HTERT RPE-1 (cell line): ENCODE measurements around the gene RAB2B.
"Not testable (repeated sequence)": the region's sequence is repeated elsewhere in the genome, so short reads cannot be mapped to it uniquely, and the experiment has no call there.

Experiments used
- in situ Hi-C: fragments of 300-500 bp; cut with MboI; formaldehyde crosslinking; loops from 4 replicates; pipeline ENCODE4 v1.14.3; 2020; ENCODE audit warnings: low sequenced_read_pairs

RAB2B gene

DNA sequence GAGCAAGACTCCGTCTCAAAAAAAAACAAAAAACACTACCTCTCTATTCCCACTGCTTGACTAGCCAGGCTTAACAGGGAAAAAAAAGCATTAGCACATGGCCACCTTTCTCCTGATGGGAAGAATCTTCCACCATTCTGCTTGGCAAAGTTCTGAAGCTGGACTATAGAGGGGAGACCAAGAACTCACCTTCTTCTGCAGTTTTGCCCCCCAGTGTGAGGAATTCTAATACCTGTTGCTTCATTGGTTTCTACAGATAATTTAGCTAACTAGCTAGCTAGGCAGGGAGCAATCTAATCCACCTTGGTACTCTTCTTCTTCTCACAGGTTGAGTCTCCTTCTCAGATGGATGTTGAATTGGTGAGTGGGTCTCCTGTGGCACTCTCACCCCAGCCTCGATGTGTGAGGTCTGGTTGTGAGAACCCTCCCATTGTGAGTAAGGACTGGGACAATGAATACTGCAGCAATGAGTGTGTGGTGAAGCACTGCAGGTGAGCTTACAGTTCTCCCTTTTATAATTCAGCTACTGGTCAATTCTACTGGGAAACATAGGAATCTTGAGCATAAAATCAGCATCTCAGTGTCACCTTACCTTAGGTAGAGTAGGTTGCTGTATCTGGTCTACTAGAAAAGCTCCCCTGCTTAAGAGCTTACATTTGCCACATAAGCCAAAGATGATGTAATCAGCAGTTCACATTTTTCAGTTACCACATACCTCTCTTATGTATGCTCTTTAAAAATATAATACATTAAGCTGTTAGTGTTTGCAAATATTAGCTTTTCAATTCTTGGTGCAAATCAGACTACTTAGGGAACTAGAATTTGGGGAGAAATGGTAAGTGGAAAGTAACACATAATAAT is 18.4 kb upstream of the RAB2B start:
- in situ Hi-C loops: no loop called here

DNA sequence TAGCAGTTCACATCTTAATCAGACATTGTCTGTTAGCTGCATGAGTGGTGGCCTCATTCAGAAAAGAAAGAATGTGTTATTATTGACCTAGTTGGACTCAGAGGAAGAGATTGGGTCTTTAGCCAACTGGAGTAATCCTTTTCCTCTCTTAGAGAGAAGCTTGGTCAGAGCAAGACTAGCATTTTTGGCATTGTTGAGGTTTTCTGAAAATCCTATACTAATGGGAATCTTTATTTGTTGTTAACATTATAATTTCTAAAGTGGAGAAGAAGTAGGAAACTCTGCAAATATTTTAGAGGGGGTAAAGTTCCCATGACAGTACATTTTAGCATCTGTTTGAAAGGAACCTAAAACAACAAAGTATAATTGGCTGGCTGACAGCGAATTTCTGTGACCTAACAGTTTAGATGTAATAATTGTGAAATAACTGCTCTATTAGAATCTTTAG is 9.9 kb upstream of the RAB2B start:
- in situ Hi-C loops: no loop called here

DNA sequence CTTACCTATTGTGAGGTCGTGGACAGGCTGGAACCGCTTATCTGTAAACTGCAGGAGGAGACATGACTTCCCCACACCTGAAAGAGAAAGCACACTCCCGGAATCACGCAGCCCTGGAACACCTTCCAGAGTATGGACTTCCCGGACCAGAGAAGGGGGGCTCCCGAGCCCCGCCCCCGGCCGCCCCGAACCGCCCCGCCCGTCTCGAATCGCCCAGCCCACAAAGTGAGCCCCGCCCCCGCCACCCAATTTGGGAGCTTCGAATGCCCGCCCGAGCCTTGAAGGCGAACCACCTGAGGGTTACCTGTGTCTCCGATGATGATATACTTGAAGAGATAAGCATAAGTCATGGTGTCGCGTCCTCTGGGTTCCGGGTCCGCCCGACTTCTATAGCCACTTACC is 235 bp downstream of the RAB2B start:
- in situ Hi-C loops: no loop called here

DNA sequence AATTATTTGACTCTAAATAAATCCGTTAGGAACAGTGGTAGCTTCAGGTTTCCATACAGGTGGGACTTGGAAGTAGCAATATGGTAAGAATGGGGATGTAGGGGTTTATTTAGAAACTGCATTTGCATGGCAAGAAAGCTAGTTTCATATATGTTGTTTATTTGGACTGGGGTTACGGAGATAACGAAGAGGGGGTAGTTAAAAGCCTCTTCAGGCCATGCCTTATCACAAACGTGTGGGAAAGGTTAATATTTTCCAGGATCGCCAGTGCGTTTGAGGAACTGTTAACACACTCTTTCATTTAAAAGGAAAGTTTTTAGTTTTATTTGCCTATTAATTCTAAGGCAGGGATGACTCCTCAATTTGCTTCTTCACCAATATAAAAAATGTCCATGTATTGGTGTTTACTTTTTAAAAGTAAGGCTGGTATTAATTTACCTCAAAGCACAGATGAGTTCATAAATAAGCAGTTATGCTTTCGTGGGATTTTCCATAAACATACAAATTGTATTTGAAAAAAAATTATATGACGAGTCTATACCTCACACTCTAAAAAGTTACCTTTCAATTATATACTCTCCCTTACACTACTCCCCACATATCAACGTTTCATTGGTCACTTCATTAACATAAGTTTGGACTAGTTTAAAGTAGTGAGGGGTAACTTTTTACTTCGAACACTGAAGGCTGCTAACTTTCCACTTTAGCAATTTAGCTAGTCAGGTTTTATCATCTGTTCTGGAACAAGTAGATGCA is 814 bp downstream of the RAB2B start:
- in situ Hi-C loops: no loop called here

DNA sequence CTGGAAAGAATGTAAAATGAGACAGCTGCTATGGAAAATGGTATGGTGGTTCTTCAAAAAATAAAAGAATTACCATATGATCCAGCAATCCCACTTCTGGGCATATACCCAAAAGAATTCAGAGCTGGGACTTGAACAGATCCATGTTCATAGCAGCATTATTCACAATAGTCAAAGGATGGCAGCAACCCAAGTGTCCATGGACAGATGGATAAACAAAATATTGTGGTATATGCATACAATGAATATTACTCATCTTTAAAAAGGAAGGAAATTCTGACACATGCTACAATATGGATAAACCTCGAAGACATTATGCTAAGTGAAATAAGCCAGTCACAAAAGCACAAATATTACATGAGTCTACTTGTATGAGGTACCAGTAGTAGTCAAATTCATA is 9.1 kb downstream of the RAB2B start:
- in situ Hi-C loops: no loop called here

DNA sequence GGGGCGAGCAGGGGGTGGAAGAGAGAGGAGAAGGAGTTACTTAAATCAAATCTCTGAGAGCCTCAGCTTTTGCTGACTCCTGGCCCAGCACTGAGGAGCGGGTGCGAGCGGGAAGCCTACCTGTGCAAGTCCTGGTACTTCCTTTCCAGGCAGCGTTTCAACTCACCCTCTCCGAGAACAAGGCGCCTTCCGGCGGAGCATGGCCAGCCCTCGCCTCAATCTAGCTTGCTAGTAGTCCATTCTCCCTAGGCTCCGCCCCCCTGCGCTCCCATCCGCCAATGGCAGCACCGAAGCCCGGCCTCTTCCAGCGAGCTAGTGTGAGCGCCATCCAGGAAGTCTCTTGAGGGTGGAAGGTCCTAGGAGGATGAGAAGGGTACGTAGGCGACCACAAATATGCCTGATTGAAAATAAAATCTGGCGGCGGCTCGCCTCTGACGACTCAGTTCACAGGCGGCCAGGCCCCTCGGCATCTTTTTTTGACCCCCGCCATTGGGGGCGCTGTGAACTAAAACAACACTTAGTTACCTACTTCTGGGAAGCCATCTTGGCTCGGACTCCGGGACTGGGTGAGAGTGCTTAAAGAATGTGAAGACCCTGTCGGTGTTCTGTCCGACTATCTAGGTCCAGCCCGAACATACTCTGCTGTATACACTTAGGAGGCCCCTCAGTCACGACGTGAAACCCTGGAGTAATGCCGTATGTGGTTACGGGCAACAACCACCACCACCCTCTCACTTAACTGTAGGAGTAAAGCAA is 20.7 kb downstream of the RAB2B start, which contains the start of gene CHD8:
Gene CHD8 (minus strand): TSS at position 212 of the 756 bp plus-strand sequence. CDS start 24,480 bp downstream, outside the sequence.
- in situ Hi-C loops: no loop called here

DNA sequence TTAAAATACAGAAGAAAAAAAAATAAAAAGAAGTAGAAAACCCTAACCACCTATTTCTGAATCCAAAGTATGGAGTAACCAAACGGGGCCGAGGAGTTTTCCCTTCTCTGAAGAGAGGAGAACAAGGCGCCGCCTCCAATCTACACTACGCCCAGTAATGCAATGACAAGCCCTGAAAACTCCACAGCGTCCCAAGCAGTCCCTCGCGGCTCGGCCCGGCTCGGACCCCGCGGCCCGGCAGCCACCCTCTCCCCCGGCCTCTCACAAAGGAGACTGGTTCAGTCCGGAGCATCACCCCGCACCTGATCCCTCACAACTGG is 21.2 kb downstream of the RAB2B start:
- in situ Hi-C loops: no loop called here

DNA sequence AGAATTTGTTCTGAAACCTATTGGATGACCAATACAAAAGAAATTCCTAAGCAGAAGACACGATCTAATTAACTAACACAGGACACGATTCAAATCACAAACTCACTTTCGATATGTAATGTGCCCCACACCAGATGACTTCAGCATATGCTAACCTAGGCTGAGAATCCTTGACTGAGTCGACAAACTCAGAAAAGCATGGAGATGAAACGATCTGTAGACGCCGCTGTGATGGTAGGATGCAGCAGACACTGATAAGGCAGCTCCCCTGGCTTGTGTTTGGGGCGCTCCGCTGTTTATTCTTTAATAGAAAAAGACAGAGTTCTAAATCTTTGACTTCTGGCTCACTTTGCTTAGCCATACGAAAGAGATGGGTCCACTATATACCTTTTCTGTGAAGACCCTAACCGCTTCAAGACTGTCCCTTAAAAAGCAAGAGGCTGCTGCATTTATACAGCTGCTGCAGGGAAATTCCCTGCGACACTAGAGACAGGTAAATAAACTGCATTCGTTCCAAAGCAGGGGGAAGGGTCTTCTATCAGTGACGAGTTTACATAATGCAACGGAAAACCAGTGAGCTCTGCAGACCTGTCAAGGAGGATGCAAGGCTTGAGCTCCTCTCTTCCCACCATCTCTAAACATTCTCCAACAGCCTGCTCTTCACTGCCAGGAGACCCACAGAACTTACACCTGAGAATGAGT is 21.8 kb downstream of the RAB2B start:
- in situ Hi-C loops: no loop called here

DNA sequence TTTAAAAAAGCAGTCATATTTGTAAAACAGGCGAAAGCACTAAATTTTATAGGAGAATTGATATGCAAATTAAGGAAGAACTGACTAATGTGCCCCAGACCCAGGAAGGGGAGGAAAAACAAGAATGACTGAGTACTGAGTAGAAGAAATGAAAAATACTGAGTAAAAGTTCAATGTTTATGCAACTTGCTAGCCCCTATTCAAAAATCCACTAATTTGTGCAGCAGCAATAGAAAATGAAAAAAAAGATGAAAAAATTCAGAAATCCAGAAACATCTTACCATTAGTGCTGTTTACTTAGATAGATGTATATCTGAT is 26.9 kb downstream of the RAB2B start:
- in situ Hi-C loops: no loop called here

DNA sequence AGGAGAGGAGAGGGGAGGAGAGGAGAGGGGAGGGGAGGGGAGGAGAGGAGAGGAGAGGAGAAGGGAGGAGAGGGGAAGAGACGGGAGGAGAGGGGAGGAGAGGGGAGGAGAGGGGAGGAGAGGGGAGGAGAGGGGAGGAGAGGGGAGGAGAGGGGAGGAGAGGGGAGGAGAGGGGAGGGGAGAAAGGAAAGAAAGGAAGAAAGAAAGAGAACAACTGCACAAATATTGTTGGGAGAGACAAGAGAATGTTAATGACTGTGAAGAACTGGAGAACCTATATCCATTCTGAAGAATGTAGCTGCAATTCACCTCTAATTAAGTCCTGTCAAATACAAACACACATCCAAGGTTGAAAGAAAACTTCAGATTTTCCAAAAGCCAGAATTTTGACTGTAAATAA is 34.1 kb downstream of the RAB2B start:
- in situ Hi-C loops: not testable (repeated sequence)

DNA sequence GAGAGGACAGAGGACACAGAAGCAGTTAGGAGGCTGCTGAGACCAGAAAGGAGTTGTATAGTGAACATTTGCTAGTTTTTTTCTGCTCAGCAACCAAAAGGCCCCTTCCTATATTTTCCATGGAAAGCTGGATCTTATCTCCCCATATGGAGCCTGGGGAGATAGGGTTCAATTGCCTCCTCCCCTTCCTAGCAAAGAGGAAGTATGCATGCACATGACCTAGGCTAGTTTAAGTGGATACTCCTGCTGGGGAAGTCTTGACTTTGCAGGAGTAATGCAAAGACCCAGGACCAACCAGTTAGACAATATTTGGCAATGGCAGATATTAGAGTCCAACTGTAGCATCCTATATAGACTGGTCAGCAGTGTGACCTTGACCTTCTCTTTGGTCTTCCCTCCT is 35.9 kb downstream of the RAB2B start:
- in situ Hi-C loops: no loop called here

DNA sequence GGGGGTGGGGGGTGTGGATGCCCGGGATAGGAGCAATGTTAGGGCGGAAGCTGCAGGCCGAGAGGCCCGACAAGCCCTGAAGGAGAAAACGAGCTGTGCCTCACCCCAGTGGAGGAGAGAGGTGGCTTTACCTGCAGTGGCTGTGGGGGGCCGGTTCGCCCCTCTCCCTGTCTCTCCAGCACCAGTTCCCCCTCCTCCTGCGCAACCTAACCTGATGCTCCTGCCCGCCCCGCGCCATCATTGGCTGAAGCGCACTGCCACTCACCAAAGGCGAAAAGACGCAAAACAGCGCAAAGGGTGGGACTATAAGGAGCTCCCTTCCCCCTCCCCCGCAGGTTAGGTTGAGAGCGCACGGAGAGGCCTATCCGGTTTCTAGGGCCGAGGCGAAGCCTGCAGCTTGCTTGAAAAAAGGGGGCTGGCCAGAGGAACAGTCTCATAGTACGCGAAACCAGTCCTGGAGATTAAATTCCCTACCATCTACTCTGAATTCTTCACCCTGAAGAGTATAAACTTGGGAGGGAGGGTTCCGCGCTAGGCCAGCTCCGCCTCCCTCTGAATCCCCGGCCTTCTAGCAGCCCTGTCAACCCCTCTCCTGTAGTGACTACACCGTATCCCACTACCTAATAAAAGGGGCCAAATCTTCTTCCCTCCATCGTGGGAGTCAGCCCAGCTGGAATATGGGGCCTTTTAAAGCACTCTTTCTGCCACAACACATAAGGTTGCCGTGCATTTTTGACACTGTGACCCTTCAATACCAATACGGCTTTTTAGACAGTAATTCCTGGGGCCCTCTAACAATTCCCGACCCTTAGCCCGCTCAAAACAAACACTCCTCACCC is 39.5 kb downstream of the RAB2B start:
- in situ Hi-C loops: no loop called here

DNA sequence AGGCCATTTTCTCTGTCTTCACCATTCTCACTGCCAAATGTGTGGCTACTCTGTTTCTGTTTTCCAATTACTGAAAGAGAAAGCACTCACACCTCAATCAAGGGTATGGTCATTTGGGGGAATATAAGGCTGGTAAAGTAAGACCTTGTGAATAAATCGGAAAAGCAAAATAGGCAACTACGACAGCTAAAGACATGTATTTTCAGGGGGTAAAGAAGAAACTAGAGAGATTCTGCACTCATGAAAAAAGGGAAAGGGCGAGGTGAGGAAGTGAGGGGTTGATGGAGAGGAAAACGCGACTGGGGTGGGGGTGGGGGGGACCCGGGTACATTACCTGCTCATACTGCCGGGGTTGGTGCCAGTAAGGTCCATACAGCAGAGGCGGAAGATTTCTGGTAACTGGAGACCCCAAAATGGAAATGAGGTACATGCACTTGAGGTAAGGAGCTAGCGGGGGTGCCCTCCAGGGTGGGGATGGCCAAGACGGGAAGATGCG is 40.1 kb downstream of the RAB2B start:
- in situ Hi-C loops: no loop called here

DNA sequence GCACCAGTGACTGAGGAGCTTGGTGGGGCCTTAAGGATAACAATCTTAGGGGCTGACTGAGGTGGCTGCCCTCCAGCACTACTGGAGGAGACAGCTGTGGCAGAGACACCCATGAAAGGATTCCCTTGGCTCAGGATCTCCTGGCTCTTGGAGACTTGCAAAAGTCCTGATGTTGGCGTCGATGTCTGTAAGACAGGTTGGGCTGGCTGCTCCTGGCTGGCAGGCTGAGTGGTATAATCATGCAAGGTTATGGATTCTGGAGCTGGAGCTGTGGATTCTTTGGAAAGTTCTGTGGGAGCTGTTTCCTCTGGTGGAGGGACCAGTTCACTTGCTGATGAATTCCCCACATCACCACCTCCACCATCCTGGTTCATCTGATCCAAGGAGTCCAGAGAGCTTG is 45.6 kb downstream of the RAB2B start:
- in situ Hi-C loops: no loop called here

DNA sequence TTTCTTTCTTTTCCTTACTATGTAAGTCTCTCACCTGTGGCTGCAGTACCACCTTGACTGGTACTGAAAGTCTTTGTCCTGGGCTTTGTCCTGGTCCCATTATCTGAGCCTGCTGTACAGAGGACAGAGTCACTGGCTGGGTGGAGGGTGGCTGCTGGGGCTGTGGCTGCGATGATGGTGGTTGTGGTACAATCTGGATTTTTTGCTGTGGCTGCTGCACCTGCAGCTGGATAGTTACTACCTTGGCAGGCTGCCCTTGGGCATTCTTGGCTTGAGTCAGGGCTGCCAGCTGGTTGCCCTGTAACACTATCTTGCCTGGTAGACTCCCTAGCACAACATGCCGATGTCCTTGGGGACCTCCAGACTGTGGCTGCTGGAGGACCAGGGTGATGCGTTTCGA is 47.8 kb downstream of the RAB2B start:
- in situ Hi-C loops: no loop called here

DNA sequence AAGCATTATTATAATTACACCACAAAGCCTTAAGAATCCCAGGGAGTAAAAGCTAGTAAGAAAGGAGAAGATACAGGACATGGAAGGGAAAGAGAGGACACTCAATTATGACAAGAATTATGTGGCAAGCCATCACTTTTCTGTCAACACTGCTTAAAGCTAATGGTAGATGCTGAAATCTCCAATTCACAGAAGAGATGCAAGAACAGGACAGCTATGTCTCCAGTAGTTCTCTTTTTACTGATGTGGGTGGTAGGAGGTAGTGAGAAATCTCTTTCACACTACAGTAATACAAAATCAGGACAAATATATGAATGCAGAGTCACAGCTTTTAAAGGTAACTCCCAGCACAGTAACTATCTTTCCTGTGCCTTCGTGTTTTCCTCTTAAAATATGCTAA is 50.1 kb downstream of the RAB2B start:
- in situ Hi-C loops: no loop called here

DNA sequence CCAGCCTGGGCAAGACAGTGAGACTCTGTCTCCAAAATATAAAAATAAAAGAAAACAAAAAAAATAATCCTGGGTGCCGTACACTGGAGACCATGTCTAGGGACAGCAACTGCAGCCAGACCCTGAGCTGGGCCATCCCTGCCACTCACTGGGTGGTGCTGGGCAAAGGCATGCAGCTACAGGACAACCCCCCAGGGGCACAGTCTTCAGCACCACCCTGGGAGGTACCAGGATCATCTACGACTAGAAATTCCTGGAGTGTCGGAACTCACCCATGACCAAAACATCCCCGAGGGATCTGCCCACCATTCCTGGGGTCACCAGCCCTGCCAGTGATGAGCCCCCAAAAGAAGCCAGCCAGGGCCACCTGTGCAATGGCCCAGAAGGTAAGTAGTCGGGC is 57.2 kb downstream of the RAB2B start:
- in situ Hi-C loops: no loop called here

DNA sequence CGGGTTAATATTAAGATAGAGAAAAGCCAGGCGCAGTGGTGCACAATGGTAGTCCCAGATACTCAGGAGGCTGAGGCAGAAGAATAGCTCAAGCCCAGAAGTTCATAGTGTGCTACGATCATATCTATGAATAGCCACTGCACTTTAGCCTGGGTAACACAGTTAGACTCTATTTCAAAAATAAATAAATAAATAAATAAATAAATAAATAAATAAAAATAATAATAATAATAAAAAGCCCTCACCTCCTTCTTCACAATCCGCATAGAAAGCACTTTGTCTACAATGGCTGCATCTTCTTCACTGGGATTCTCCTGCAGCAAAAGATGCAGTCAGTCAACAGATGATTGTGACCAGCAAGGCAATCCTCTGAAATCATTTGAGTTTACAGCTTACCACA is 61.4 kb downstream of the RAB2B start:
- in situ Hi-C loops: no loop called here

DNA sequence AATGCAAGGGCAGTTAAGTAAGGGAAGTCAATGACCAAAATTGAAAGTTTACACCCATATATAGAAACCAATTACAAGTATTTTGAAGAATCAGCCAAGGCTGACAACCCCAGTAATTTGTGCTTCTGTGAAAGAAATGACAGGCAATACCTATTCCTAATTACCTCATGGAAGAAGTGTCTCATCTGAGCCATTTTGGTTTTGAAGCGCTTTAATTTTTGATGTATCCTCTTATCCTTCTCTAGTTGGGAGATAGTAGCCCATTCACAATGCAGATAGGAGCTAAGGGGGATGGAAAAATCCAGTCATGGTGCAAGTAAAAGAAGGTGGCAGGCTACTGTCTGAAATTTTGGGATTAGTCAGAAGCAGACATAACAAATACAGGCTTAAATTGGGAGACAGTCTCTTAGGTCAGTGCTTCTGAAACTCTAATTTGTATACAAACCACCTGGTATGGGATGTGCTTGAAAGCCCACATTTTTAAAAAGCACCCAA is 62.6 kb downstream of the RAB2B start:
- in situ Hi-C loops: no loop called here
